GM18507 (cell line): ENCODE results near the gene GUK1.

Source experiments
- DNase-seq: peaks from one replicate; pipeline ENCODE4 v3.0.0; 2011; ENCODE audit warnings: low read depth; ENCODE audit not compliant: insufficient read length; ENCODE audit errors: extremely low spot score
- FAIRE-seq: peaks from 2 replicates; lab custom pipeline; 2011; peaks lifted over from hg19 to GRCh38; lab: Jason Lieb, UNC

The GUK1 gene

DNA sequence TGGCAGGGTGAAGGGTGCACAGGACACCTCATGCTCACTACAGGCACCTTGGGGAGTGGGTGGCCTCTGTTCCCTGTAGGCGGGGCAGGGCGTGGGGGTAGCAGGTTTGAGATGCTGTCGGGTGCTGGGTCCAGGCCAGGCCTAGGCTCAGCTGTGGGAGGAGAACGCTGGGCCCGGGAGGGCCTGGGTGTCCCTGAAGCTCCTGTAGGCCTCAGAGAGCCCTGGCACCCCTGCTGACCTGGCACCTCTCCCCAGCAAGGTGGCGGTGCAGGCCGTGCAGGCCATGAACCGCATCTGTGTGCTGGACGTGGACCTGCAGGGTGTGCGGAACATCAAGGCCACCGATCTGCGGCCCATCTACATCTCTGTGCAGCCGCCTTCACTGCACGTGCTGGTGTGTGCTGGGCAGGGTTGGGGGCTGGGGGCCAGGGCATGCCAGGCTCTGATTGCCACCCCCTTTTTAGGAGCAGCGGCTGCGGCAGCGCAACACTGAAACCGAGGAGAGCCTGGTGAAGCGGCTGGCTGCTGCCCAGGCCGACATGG lies 7.1 kb downstream of the GUK1 start:
- FAIRE-seq, result no peak
- no peak for DNase-seq

DNA sequence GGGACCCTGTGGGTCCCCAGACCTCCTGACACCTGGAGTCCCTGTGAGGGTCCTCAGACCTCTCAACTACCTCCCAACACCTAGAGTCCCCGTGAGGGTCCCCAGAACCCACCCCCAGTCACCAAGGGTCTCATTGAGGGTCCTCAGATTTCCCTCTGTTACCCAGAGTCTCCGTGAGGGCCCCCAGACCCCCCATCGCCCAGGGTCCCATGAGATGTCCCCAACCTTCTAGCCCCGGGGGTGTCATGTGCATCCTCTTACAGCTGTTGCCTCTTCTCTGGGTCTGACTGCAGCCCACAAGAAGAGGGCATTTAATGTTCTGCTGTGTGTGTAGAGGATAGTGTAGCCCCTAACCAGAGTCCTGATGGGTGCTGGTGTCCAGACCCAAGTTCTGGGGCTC lies 7.7 kb downstream of the GUK1 start:
- no peak for FAIRE-seq

DNA sequence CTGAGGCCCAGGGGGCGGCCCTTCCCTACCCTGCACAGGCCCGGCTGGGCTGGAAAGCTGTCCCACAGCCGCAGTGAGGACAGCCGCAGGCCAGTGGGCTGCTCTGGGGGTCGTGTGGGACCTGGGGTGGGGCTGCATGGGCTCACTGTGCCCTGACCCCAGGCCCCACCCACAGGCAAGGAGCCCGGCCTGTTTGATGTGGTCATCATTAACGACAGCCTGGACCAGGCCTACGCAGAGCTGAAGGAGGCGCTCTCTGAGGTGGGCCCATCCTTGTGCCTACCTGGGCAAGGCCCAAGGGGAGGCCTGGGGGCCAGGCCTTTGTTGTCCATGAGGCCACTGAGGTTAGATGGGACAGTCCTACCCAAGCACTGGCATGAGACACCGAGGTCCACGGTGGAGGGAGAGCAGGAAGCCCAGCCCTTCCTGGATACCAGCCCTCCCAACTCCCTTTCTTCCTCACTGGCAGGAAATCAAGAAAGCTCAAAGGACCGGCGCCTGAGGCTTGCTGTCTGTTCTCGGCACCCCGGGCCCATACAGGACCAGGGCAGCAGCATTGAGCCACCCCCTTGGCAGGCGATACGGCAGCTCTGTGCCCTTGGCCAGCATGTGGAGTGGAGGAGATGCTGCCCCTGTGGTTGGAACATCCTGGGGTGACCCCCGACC lies 8.2 kb downstream of the GUK1 start:
- no peak for FAIRE-seq
- no peak for DNase-seq

More for the DNA sequence above, 7.7 kb downstream of the GUK1 start:
- no peak for DNase-seq

DNA sequence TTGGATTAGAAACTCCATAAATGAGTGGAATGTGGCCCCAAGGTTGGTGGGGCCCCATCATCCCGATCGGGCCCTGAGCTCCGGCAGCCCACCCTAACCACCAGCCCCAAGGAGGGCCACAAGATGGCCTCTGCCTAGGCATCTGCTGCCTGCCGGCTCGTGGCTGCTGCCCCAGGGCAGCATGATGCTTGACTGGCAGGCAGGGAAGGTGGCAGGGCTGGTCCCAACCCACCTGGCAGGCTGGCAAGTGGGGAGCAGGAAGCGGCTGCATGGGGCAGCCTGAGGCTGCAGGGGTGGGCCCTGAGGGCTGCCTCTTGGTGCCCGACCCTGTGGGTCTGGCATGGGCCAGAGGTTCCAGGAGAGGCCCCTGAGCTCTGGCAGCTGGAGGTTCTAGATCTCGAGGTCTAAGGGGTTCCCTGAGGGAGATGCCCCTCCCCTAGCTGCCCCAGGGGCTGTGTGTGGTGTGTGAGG lies 8.9 kb downstream of the GUK1 start:
- FAIRE-seq (no peak), DNase-seq (no peak)

DNA sequence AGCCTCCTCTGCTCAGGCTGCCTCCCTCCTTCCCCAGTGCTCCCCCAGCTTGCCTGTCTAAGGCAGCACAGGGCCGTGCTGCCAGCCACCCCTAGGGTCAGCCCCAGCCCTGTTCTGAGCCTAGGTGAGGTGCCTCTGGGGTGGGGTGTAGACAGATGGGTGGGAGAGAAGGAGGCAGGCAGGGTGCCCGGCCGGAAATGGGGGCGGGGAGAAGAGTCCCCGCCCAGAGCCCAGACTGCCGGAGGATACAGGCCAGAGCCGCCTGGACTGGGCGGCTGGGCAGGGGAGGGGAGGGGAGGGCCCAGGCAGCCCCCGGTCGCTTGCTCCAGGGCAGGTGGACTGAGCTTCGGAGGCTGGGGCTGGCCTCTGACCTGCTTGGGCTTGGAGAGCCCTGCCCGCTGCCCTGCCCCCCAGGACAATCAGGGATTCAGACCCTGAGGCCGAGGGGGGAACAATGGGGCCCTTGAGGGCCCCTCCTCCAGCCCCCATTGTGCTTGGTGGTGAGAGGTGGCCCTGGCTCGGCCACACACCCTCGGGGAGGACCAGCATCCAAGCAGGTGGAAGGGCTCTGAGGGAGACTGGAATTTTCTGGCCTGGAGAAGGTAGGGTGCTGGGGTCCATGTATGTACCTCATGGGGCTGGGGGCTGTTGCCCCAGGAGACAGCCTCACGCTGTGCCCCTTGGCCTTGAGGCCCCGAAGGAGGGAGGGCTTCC lies 9.5 kb downstream of the GUK1 start, which contains the start of gene GJC2:
Gene GJC2, plus strand, starts transcription at position 525 of the 714 bp plus-strand sequence. CDS start 7,829 bp downstream, outside the sequence.
- no peak for DNase-seq
- FAIRE-seq, result no peak

DNA sequence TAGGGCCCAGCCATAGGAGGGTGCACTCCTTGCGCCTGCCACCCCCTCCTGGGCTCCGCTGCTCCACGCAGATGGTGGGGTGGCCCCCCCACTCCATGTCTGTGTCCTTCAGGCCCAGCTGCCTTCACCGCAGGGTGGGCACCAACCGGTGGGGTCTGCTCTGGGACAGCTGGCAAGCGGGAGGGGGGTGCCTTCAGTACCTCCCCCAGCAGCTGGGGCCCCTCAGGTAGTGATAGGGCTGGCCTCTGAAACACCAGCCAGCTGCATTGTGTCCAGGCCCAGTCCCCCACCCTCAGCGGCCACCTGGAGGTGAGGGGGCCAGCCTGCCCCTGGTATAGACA lies 10.0 kb downstream of the GUK1 start:
- DNase-seq (no peak), FAIRE-seq (no peak)

DNA sequence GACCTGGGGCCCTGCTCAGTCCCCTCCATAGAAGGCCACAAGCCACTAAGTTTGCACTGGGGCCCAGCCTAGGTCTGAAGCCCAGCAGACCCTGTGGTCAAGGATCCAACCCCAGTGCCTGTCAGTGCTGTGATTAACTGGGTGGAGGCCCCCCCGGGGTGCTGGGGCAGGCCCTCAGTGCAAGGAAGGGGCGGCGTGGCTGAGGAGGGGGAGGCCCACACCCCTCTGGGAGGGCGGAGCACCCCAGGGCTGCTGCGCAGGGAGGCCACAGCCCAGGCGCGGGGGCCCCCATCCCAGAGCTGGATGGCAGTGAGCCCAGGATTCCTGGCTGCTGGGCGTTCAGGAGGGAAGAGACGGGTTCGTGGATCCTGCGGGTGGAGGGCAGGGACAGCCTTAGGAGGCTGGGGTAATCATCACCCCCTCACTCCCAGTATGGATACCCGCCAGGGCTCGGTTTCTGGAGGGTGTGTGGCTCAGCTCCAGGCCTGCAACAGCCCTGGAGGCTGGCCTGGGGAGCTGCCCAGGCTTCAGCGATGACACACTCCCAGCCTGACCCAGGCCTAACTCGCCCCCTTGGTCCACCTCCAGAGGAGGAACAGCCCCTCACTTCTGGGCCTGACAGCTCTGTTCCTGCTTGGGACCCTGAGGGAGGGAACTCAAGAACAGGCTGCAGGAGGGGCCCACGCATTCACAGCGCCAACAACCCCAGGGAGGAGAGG lies 10.5 kb downstream of the GUK1 start:
- no peak for FAIRE-seq
- DNase-seq, result no peak

DNA sequence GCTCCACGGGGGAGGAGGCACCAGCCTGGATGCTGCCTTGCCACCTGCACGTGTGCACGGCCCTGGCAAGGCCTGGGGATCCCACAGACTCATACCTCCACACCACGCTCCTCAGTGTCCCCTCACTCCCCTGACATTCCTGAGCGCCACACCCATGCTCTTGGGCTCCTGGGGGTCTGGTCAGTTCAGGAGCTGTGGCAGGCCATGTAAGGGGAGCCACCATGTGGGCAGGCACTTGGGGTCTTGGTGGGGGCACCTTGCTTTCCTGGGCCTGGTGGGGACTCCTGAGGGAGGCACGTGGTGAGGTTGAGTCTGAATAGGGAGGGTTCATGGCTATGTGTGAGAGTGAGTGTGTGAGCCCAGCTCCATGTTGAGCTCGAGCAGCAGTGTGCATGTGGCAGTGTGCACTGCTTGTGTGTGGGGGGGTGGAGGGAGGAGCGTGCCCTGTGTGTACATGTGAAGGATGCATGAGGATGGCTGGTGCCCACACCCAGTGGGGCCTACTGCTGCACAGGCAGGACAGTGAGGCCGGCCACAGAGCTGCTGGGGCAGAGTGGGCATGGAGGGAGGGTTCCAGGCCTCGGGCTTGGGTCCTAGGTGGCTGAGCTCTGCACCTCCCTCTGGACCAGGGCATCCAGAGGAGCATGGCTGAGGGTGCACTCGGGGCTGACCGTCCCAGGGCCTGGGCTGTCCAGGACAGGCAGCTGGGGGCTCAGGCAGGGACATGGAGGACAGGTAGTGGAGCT lies 11.3 kb downstream of the GUK1 start:
- DNase-seq (no peak), FAIRE-seq (no peak)

DNA sequence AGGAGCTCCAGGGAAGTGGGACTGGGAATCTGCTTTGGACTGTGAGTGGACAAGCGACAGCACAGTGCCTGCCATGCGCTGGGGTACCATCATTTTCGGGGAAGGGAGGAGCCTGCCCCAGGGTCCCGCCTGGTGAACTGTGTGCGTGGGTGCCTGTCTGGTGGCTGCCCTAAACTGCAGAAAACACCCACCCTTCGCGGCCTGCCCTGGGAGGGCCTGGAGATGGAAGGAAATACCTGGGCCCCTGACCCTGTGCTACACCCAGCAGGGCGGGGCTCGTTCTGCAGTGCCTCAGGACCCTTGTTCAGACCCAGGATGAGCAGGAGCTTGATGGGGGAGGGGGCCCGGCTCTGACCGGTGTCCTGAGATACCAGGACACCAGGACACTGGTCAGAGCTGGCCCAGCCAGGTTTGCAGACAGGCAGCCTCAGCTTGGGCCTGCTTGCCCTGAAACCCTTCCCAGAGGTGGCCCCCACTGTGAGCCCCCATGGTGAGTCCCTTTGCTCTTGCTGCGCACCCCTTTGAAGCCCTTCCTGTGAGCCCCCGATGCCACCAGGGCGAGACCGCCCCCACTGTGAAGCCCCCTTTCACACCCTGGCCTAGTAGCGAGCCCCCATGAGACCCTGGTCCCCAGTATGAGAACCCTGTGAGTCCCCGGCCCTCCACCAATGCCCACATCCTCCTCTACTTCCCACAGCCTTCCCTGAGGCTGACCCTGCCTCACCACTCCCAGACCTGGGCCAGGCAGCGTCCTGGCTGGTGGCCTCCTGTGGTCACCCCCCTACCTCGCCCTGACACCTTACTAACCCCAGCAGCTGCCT lies 12.2 kb downstream of the GUK1 start:
- FAIRE-seq, result no peak
- DNase-seq, result no peak

DNA sequence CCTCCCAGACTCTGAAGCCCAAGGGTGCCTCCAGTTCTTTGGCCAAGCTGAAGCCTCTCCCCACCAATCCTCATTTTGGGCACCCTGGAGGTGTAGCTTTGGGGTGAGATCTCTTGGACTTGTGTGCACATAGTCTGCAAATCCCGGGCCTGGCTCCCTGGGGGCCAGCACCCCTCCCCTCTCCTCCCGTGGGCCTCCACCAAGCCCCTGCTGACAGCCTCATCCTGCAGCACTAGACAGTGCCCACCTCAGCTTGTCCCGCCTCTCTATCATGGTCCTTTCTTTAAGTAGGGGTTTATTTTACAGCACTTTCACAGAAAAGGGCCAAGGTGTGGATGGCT lies 12.8 kb downstream of the GUK1 start:
- DNase-seq, result no peak
- no peak for FAIRE-seq

DNA sequence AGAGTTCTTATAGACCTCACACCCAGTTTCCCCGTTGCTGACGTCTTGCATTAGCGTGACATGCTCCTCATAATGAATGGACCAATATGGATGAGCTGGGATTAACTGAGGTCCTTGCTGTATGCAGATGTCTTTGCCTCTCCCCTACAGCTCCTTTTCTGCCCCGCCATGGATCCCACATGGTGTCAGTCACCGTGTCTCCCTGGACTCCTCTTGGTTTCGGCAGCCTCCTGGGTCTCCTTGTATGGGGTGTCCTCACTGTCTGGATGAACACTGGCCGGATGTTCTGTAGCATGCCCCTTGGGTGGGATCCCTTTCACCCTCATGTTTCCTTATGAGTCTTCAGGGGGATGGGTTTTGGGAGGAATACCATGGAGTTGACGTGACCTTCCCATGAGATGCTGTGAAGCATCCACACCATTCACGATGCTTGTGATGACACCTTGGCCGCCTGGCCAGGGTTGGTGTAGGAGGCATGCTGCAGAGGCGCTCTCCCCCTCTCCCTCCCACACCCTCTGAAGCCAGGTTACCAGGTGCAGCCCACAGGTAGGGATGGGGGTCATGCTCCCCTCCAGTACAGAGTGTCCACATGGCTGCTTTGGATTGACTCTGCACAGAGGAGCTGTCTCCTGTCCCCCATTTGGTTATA lies 14.1 kb downstream of the GUK1 start:
- DNase-seq (no peak), FAIRE-seq (no peak)

DNA sequence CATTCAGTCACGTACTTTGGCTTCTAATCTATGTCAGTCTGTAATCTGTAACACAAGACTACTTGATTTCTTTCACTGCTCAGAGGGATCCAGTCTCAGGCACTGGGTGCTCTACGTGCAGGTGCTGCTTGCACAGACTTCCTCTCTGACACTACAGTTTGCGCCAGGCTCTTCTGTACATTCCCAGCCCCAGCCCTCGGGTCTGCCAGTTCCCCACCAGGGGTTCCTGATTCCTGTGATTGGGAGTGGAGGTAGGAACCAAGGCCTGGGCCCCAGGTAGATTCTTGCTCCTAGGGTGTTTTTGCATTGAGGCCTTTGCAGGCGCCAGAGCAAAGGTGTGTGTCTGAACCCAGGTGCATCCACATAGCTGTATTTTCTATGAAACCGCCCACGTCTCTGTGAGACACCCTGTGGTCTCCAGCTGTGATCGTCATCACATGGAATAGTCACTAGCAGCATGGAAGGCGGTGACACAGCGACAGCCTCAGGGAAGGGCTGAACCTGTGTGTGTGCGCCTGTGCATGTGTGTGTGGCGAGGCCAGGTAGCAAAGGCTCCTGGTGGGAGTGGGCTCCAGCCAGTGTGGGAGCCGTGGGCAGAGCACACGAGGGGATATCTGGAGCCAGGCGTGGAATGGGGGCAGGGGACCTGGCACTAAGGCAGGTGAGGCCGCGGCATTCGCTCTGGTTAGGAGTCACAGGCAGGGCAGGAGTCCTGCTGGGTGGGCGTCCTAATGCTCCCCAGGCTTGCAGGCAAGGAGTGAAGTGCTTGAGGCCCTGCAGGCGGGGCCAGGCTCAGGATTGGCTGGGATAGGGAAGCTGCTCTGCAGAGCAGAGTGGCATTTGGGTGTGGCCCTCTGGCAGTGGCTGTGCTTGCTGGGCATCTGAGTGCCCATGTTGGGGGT lies 14.8 kb downstream of the GUK1 start:
- no peak for FAIRE-seq
- no peak for DNase-seq

DNA sequence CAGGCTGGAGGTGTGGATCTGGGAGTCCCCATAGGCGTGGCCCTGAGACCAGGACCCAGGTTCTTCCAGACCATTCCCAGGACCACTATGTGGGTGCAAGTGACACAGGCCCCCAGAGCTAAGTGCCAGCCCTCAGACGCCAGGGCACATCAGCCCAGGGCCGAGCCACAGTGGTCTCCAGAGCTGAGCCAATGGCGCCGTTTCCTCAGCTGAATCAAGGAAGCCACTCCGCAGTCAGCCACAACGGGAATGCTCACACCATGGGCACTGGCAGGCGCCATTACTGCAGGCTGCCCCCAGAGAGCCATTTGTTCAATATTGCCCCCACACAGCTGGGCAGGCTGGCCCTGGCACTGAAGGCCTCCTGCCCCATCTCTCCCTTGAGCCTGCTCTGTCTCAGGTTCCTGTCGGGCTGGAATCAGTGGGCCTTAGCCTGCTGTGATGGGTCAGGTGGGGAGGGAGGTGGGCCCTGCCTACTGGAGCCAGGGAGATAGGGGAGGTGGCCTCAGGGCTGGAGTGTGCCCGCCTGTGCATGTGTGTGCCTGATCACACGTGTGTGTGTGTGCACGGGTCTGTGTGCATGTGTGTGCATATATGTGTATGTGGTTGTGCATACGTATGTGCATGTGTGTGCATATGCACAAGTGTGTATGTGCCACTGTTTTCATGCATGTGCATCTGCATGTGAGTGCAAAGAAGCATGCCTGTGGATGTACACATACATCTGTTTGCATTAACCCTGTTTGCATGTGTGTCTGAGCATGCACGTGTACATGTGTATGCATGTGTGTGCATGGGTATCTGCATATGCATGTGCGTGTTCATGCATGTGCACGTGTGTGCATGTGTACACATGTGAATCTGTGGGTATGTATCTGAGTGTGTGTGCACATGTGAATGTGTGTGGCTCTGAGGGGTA lies 15.8 kb downstream of the GUK1 start:
- DNase-seq (no peak), FAIRE-seq (no peak)

DNA sequence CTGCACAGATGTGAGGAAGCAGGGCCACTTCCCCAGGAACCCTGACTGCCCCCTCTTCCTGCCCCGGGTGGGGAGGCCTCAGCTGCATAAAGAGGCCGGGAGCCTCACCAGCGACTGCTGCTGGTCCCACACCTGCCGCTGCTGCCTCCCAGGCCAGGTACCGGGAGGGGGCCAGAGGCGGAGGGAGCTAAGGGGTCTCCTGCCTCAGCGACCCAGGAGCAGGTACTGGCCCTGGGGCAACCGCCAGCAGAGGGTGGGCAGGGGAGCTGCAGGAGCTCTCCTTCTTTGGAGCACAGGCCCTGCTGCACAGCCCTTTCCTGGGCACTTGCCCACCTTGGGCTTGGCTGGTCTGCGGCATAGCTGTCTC lies 16.4 kb downstream of the GUK1 start:
- DNase-seq (no peak), FAIRE-seq (no peak)

DNA sequence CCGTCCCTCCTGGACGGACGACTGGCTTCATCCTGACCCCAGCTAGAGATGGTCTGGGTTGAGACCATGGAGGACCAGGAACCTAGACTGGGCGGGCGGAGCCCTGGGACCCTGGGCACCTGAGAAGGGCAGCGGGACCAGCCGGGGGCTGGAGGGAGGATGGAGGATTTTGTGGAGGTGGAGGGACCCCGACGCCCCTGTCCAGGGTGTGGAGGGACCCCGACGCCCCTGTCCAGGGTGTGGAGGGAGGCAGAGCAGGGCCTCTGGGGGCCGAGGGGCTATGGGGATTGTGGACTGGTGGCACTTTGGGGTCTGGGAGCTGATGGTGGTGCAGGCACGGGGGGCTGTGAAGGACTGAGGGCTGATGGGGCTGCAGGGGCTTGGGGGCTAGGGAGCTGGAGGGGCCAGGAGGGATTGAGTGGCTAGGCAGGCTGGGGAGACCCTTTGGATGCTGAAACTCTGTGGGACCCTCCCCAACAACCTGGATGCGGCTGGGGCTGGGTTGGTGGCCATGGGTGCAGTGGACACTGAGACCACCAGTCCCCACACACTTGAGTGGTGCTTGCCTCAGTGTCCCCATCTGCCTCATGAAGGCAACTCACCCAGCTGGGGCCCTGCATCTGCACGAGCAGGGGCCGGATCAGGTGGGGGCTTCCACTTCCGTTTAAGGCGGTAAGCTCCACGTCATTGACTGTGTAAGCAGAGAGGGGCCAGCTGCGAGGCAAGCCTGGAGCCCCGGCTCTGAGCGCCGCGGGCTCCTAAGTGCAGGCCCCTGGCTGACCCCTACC lies 17.1 kb downstream of the GUK1 start:
- DNase-seq (no peak), FAIRE-seq (no peak)

DNA sequence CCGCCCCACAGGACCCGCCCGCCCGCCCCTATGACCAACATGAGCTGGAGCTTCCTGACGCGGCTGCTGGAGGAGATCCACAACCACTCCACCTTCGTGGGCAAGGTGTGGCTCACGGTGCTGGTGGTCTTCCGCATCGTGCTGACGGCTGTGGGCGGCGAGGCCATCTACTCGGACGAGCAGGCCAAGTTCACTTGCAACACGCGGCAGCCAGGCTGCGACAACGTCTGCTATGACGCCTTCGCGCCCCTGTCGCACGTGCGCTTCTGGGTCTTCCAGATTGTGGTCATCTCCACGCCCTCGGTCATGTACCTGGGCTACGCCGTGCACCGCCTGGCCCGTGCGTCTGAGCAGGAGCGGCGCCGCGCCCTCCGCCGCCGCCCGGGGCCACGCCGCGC lies 17.6 kb downstream of the GUK1 start:
- FAIRE-seq (no peak), DNase-seq (no peak)
